ENCODE data around the gene ADNP2. TPM values are rescaled to one million over a fixed set of nuclear protein-coding genes. Genes with fewer than 3 reads are reported as not detected.

Gene ADNP2
- total and polyA plus RNA-seq, 2 of the 13 experiments (the other 11 are each of a cell fraction or from before 2014, with no cell fraction given): 10.8 to 25.5 TPM

- TF ChIP-seq POGK (CRISPR knock-in tag; conservative IDR thresholded peaks at IDR 0.05): no peak
- no peak for TF ChIP-seq SPEN (CRISPR knock-in tag; IDR thresholded peaks at IDR 0.05; ENCODE audit: low read depth)
Measured at GRCh38 chr18:80115035-80115434, 6.0 kb downstream of the ADNP2 start (continued).

GRCh38 chr18:80119111-80119510 lies 10.0 kb downstream of the ADNP2 start:
- BruUV-seq (replicated peaks): no TSS peak
- no peaks in the 10 kb centered on the region for H3K27me3 ChIP-seq (ENCODE audit: control insufficient read depth in 1 of 2, insufficient read depth in 2 of 2, low read length in 2 of 2)
- H2AFZ ChIP-seq (ENCODE audit: low read length): no peak overlapping the region
- H4K20me1 ChIP-seq (ENCODE audit: insufficient read depth, low read length): peaks cover 41% of the 10 kb centered on the region
- FAIRE-seq (no peak), ATAC-seq (no peak), DNase-seq (ENCODE audit: low spot score) (no peak)
- peaks cover 46% of the 10 kb centered on the region for H3K4me1 ChIP-seq (ENCODE audit: insufficient read depth, low read length)
- H3K27ac ChIP-seq (ENCODE audit: extremely low read length, insufficient read depth, low read length): no peak overlapping the region
- H3K4me2 ChIP-seq (ENCODE audit: low read depth, low read length): no peak overlapping the region
- H3K9me3 ChIP-seq (ENCODE audit: low read length): no peaks in the 10 kb centered on the region
- TF ChIP-seq FOXK2 (IDR thresholded peaks at IDR 0.05) (no peak), HNRNPLL (IDR thresholded peaks at IDR 0.05; ENCODE audit: low read depth, low read length, poor library complexity, severe bottlenecking) (no peak), NKX3-1 (CRISPR knock-in tag; IDR thresholded peaks at IDR 0.05) (no peak), ZNF577 (CRISPR knock-in tag; IDR thresholded peaks at IDR 0.05; ENCODE audit: borderline replicate concordance, low read depth) (no peak), ZNF205 (CRISPR knock-in tag; IDR thresholded peaks at IDR 0.05) (no peak), ZBTB20 (CRISPR knock-in tag; IDR thresholded peaks at IDR 0.05; ENCODE audit: borderline replicate concordance, low read depth) (no peak), U2AF1 (optimal IDR thresholded peaks at IDR 0.05; ENCODE audit: low read depth, low read length) (no peak), AGO2 (optimal IDR thresholded peaks at IDR 0.05; ENCODE audit: low read depth, low read length) (no peak)
- intact Hi-C loops (cut with micrococcal nuclease; ENCODE audit: unreplicated experiment): no loop called here
- in situ Hi-C loops (cut with HindIII; ENCODE audit: extremely low pct_ligation_motif_present, low pct_unique_long_range_greater_than_20kb): no loop called here
- 95% methylated on average over 6 of the region's 6 CpGs for WGBS (ENCODE audit: low lambda C conversion rate)
- ChIA-PET CTCF (ENCODE audit: low intra/inter-chr PET ratio, low total read pairs) (no interaction called here), POLR2A (no interaction called here)
- peaks cover 7 to 56% of the 10 kb centered on the region in 2 experiments for H3K36me3 ChIP-seq (replicated peaks in 1 of 2; ENCODE audit: control insufficient read depth in 1 of 2, insufficient read depth in 2 of 2, low read length in 2 of 2)
- no peak overlapping the region for H3K9ac ChIP-seq (ENCODE audit: insufficient read depth, low read depth, low read length)
- peaks cover 92% of the 10 kb centered on the region for H3K79me2 ChIP-seq (ENCODE audit: insufficient read depth, low read length)
- H3K4me3 ChIP-seq (replicated peaks in 1 of 3; ENCODE audit: insufficient read depth in 1 of 3, low read depth in 2 of 3, low read length in 3 of 3): no peak overlapping the region
